Body of pancreas (tissue), 4 donors: ENCODE data around the gene ZNF423.

Experiments used
- POLR2A ChIP-seq, 3 donors: fragments of 450-650 bp; IDR thresholded peaks; one replicate each; pipeline ENCODE4 v1.6.1; 2016; ENCODE audit warnings: antibody characterized with exemption in 3 of 3, mild to moderate bottlenecking in 2 of 3
- TF ChIP-seq, protein P1 (sequence below), 7 experiments: fragments of 450-650 bp in 4 of 7; fragments of 200-600 bp in 3 of 7; sonication (generic) in 3 of 7; IDR thresholded peaks; one replicate each; pipeline ENCODE4 v1.5.1; 2016 to 2019; ENCODE audit warnings: antibody characterized with exemption in 7 of 7

DNA sequence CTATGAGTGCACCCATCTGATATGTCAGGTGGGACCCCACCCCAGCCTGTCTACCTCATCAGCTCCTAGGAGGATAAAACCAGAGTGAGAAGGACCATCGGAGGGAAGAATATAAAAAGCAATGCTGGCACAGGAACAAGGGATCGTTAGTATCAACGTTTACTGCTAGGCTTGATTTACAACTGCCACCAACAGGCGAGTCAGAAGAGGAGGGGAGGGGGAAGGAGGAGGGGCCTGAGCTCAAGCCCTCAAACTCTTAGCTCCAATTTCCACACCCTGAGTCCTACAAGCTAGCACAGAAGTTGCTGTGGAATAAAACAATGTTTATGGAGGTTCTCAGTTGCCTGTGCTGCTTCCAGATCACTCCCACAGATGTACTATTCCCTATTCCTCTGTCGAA is 247.8 kb downstream of the ZNF423 start:
- TF ChIP-seq, protein P1, sequence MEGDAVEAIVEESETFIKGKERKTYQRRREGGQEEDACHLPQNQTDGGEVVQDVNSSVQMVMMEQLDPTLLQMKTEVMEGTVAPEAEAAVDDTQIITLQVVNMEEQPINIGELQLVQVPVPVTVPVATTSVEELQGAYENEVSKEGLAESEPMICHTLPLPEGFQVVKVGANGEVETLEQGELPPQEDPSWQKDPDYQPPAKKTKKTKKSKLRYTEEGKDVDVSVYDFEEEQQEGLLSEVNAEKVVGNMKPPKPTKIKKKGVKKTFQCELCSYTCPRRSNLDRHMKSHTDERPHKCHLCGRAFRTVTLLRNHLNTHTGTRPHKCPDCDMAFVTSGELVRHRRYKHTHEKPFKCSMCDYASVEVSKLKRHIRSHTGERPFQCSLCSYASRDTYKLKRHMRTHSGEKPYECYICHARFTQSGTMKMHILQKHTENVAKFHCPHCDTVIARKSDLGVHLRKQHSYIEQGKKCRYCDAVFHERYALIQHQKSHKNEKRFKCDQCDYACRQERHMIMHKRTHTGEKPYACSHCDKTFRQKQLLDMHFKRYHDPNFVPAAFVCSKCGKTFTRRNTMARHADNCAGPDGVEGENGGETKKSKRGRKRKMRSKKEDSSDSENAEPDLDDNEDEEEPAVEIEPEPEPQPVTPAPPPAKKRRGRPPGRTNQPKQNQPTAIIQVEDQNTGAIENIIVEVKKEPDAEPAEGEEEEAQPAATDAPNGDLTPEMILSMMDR (IDR thresholded peaks at IDR 0.05): no peak
- no peak for TF ChIP-seq POLR2A (IDR thresholded peaks at IDR 0.05)
